B cell (primary cell): ENCODE measurements around the gene GPC5. TPM values are rescaled to one million over a fixed set of nuclear protein-coding genes. Genes with fewer than 3 reads are reported as not detected.
"Not testable (repeated sequence)": the region's sequence is repeated elsewhere in the genome, so short reads cannot be mapped to it uniquely, and the experiment has no call there.

Experiments used
- ATAC-seq: fragments of 200-7000 bp; cut with Tn5 transposase; one replicate; pipeline ENCODE4 v1.10.0; 2021; ENCODE audit warnings: low read depth, mild to moderate bottlenecking, moderate number of reproducible peaks, moderate library complexity
- CTCF ChIA-PET: fragments of 350-600 bp; sonication (Branson Sonifier 250); formaldehyde crosslinking; loops from one replicate; lab custom pipeline; 2021; ENCODE audit warnings: antibody characterized with exemption, inconsistent platforms; lab: Charles Lee
- POLR2A ChIA-PET: fragments of 350-600 bp; sonication (Branson Sonifier 250); formaldehyde crosslinking; loops from one replicate; lab custom pipeline; 2021; ENCODE audit warnings: antibody characterized with exemption; lab: Charles Lee
- DNase-seq: peaks from one replicate; pipeline ENCODE4 v3.0.0; 2013
- H2AFZ ChIP-seq: 2 replicates; pipeline ENCODE4 v1.6.1; 2012; ENCODE audit warnings: mild to moderate bottlenecking, low read depth, low read length; ENCODE audit not compliant: insufficient read depth, poor library complexity, severe bottlenecking
- H3K27ac ChIP-seq, 2 donors: 1 replicate in 1 of 2; 2 replicates in 1 of 2; pipeline ENCODE4 v1.5.1; 2012 to 2013; ENCODE audit warnings: low read length in 2 of 2, mild to moderate bottlenecking in 2 of 2, moderate library complexity in 1 of 2
- H3K27me3 ChIP-seq, 4 experiments: fragments of 200-600 bp in 1 of 4; sonication (generic) in 1 of 4; replicated peaks in 1 of 4; 1 replicate in 2 of 4; 2 replicates in 2 of 4; pipeline versions ENCODE4 v1.6.1 to v1.7.0; 2013 to 2016; ENCODE audit warnings: low read length in 3 of 4, mild to moderate bottlenecking in 2 of 4, mixed read lengths in 1 of 4, moderate library complexity in 1 of 4; ENCODE audit not compliant: insufficient read depth in 4 of 4, control insufficient read depth in 3 of 4; ENCODE audit errors: control extremely low read depth in 1 of 4
- H3K36me3 ChIP-seq, 2 experiments: replicated peaks in 1 of 2; 1 replicate in 1 of 2; 2 replicates in 1 of 2; pipeline versions ENCODE4 v1.6.1 to v1.7.1; 2013; ENCODE audit warnings: low read length in 1 of 2; ENCODE audit not compliant: insufficient read depth in 2 of 2, control insufficient read depth in 1 of 2; ENCODE audit errors: control extremely low read depth in 1 of 2, extremely low read depth in 1 of 2
- H3K4me1 ChIP-seq, 2 donors: fragments of 200-600 bp in 1 of 2; sonication (generic) in 1 of 2; 1 replicate in 1 of 2; 2 replicates in 1 of 2; pipeline versions ENCODE4 v1.5.1 to v1.6.1; 2013 to 2017; ENCODE audit warnings: low read length in 2 of 2; ENCODE audit not compliant: control insufficient read depth in 2 of 2, insufficient read depth in 2 of 2
- H3K4me2 ChIP-seq: replicated peaks from 2 replicates; pipeline ENCODE3; 2012; ENCODE audit warnings: mild to moderate bottlenecking, low read depth, low read length; ENCODE audit not compliant: poor library complexity, severe bottlenecking
- H3K4me3 ChIP-seq, 5 experiments: fragments of 200-600 bp in 1 of 5; sonication (generic) in 1 of 5; 1 replicate in 3 of 5; 2 replicates in 2 of 5; pipeline versions ENCODE4 v1.5.1 to v1.7.0; 2011 to 2016; ENCODE audit warnings: low read length in 4 of 5, mild to moderate bottlenecking in 4 of 5, low read depth in 2 of 5, control low read depth in 1 of 5, moderate library complexity in 1 of 5; ENCODE audit not compliant: insufficient read depth in 1 of 5; ENCODE audit errors: control extremely low read depth in 1 of 5, extremely low read depth in 1 of 5
- H3K79me2 ChIP-seq: fragments of 200-600 bp; sonication (generic); one replicate; pipeline ENCODE4 v1.6.0; 2016; ENCODE audit warnings: low read length; ENCODE audit not compliant: control insufficient read depth, insufficient read depth
- H3K9ac ChIP-seq: fragments of 200-600 bp; sonication (generic); 2 replicates; pipeline ENCODE4 v1.6.1; 2017; ENCODE audit warnings: mild to moderate bottlenecking, low read length, moderate library complexity
- H3K9me3 ChIP-seq, 3 donors: one replicate each; pipeline versions ENCODE4 v1.6.1 to v1.7.1; 2013; ENCODE audit warnings: low read length in 2 of 3; ENCODE audit not compliant: control insufficient read depth in 2 of 3, insufficient read depth in 1 of 3; ENCODE audit errors: control extremely low read depth in 1 of 3
- H4K20me1 ChIP-seq: 2 replicates; pipeline ENCODE4 v1.6.0; 2012; ENCODE audit warnings: mild to moderate bottlenecking, low read length; ENCODE audit not compliant: insufficient read depth, control insufficient read depth, poor library complexity, severe bottlenecking
- H3K27ac Mint-ChIP-seq: one replicate; pipeline ENCODE4 v1.8.0; 2021; ENCODE audit warnings: mixed read lengths
- H3K27me3 Mint-ChIP-seq: one replicate; pipeline ENCODE4 v1.8.0; 2021; ENCODE audit warnings: mixed read lengths
- H3K4me1 Mint-ChIP-seq: one replicate; pipeline ENCODE4 v1.8.0; 2021; ENCODE audit warnings: mixed read lengths
- H3K4me3 Mint-ChIP-seq: one replicate; pipeline ENCODE4 v1.8.0; 2021; ENCODE audit warnings: mixed read lengths
- H3K9me3 Mint-ChIP-seq: one replicate; pipeline ENCODE4 v1.8.0; 2022; ENCODE audit warnings: mixed read lengths; ENCODE audit not compliant: insufficient read depth
- CTCF ChIP-seq: fragments of 200-600 bp; IDR thresholded peaks from one replicate; pipeline ENCODE4 v1.8.0; 2022; ENCODE audit warnings: antibody characterized with exemption, mild to moderate bottlenecking
- EZH2 ChIP-seq: IDR thresholded peaks from 2 replicates; pipeline ENCODE4 v1.6.1; 2012; ENCODE audit warnings: borderline replicate concordance, low read depth, mild to moderate bottlenecking, moderate library complexity, low read length; ENCODE audit not compliant: insufficient read depth, poor library complexity, severe bottlenecking
- WGBS: methylation state at CpG from one replicate; pipeline ENCODE4 v1.1.5; 2013; ENCODE audit warnings: missing lambda C conversion rate; ENCODE audit not compliant: insufficient coverage; 5-methylcytosine and 5-hydroxymethylcytosine counted together
- intact Hi-C: fragments of 100-400 bp; cut with micrococcal nuclease; formaldehyde crosslinking; loops from one replicate; pipeline ENCODE4 v1.10.0; 2022
- polyA plus RNA-seq: library from polyadenylated mRNA; depleted of rRNA; stranded (reverse); fragments of >200 nt; gene quantifications from 2 replicates; pipeline ENCODE4 v1.2.3, GENCODE V29; 2012
- total RNA-seq, 2 donors: library from RNA; stranded (reverse); fragments of 120-200 nt in 1 of 2; gene quantifications; 1 replicate in 1 of 2; 2 replicates in 1 of 2; pipeline versions ENCODE4 v1.2.3 to v1.2.4, GENCODE V29; 2013 to 2022

GPC5 gene
- total and polyA plus RNA-seq, 2 donors (not counting 1 experiment from before 2014, with no cell fraction given) = 0.15 to 0.30 TPM

DNA sequence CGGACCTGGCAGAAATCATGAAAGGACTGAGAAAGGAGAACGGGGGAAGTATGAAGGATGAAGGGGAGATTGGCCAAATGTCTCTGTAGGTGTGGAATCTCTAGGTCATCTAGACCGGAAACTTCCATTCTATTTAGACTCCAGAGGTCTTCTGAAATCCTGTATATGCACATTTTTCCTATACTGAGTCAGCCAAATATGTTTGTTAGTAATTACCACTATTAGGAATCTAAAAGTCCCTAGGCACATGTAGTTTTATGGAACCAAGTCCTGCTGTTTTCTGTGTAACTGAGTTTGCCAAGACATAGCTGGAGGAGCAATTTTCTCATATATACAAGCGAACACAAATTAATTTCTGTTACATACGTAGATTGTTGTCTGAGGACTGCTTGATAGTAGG is 498.1 kb downstream of the GPC5 start:
- ATAC-seq (no peak), DNase-seq (no peak)
- WGBS = 100% methylated on average over 1 of the region's 5 CpGs
- Histone ChIP-seq H3K27me3 (no peaks in the 10 kb centered on the region), H4K20me1 (no peaks in the 10 kb centered on the region), H3K9ac (no peak overlapping the region), H3K36me3 (no peaks in the 10 kb centered on the region), H3K4me1 (no peaks in the 10 kb centered on the region), H3K4me3 (no peak overlapping the region), H3K27ac (no peak overlapping the region), H2AFZ (no peak overlapping the region), H3K9me3 (no peaks in the 10 kb centered on the region), H3K79me2 (no peaks in the 10 kb centered on the region), H3K4me2 (no peak overlapping the region)
- POLR2A ChIA-PET = no interaction called here
- H3K9me3 Mint-ChIP-seq = peaks cover 2% of the 10 kb centered on the region
- TF ChIP-seq EZH2 (no peak), CTCF (no peak)
- intact Hi-C loops = no loop called here
- H3K4me1 Mint-ChIP-seq = no peaks in the 10 kb centered on the region
- no peak overlapping the region for H3K4me3 Mint-ChIP-seq
- CTCF ChIA-PET = no interaction called here
- no peaks in the 10 kb centered on the region for H3K27me3 Mint-ChIP-seq
- no peak overlapping the region for H3K27ac Mint-ChIP-seq

DNA sequence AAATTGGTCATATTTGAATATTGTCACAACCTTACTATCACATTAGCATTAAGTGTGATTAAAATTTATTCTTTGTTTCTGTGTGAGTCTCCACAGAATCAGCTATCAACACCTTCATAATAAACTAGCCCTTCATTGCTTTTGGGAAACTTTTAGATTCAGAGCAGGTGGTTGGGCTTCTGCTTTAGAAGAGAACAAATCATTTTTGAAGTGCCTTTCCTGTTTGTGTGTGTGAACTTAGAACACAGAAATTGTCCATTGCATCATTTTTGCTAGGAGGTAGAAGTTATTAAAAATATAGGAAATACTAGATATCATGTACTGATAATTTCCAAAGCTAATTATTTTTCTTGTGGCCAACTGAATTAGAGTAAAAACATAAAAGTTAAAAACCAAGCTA is 500.6 kb downstream of the GPC5 start:
- H3K27ac Mint-ChIP-seq, H3K36me3 ChIP-seq, H3K27ac ChIP-seq, ATAC-seq, H3K4me2 ChIP-seq, H4K20me1 ChIP-seq, H3K4me1 ChIP-seq, H3K27me3 Mint-ChIP-seq, H3K27me3 ChIP-seq, CTCF ChIA-PET, H2AFZ ChIP-seq, H3K4me3 Mint-ChIP-seq, H3K9me3 ChIP-seq, H3K9ac ChIP-seq, H3K9me3 Mint-ChIP-seq, DNase-seq, H3K79me2 ChIP-seq, intact Hi-C loops, H3K4me1 Mint-ChIP-seq, H3K4me3 ChIP-seq, POLR2A ChIA-PET: not testable (repeated sequence)
